Activated gamma-delta T cell (primary cell): ENCODE results near the gene SEM1.
"Not testable (repeated sequence)": the region's sequence is repeated elsewhere in the genome, so short reads cannot be mapped to it uniquely, and the experiment has no call there.

ENCODE experiments used
- DNase-seq: peaks from one replicate; lab custom pipeline; 2025; lab: John Stamatoyannopoulos, UW

Gene SEM1

GRCh38 chr7:96701258-96701657 is 8.4 kb downstream of the SEM1 start:
- no peak for DNase-seq

GRCh38 chr7:96700516-96700915 is 9.1 kb downstream of the SEM1 start:
- no peak for DNase-seq

- no peak for DNase-seq
Observed at GRCh38 chr7:96699219-96699871, 10.3 kb downstream of the SEM1 start.

GRCh38 chr7:96698449-96698848 is 11.2 kb downstream of the SEM1 start:
- not testable (repeated sequence) for DNase-seq

GRCh38 chr7:96697822-96698221 is 11.8 kb downstream of the SEM1 start:
- no peak for DNase-seq

- no peak for DNase-seq
Observed at GRCh38 chr7:96695581-96695980, 14.1 kb downstream of the SEM1 start.

GRCh38 chr7:96694082-96694481 is 15.6 kb downstream of the SEM1 start:
- DNase-seq = no peak

- no peak for DNase-seq
Observed at GRCh38 chr7:96691702-96692101, 17.9 kb downstream of the SEM1 start.

GRCh38 chr7:96689414-96689813 is 20.2 kb downstream of the SEM1 start:
- DNase-seq = no peak

GRCh38 chr7:96686305-96686704 is 23.3 kb downstream of the SEM1 start:
- no peak for DNase-seq

- DNase-seq = no peak
Observed at GRCh38 chr7:96685755-96686154, 23.9 kb downstream of the SEM1 start.

- no peak for DNase-seq
Observed at GRCh38 chr7:96685353-96685752, 24.3 kb downstream of the SEM1 start.

GRCh38 chr7:96679886-96680285 is 29.8 kb downstream of the SEM1 start:
- no peak for DNase-seq

- no peak for DNase-seq
Observed at GRCh38 chr7:96676919-96677318, 32.7 kb downstream of the SEM1 start.

- no peak for DNase-seq
Observed at GRCh38 chr7:96675548-96675947, 34.1 kb downstream of the SEM1 start.

GRCh38 chr7:96674565-96674964 is 35.1 kb downstream of the SEM1 start:
- DNase-seq = no peak

- DNase-seq = no peak
Observed at GRCh38 chr7:96671854-96672253, 37.8 kb downstream of the SEM1 start.

GRCh38 chr7:96670338-96671289 is 39.0 kb downstream of the SEM1 start:
- no peak for DNase-seq

- no peak for DNase-seq
Observed at GRCh38 chr7:96669812-96670211, 39.8 kb downstream of the SEM1 start.

GRCh38 chr7:96667026-96667425 is 42.6 kb downstream of the SEM1 start:
- no peak for DNase-seq

- no peak for DNase-seq
Observed at GRCh38 chr7:96665689-96666088, 44.0 kb downstream of the SEM1 start.

GRCh38 chr7:96664793-96665192 is 44.9 kb downstream of the SEM1 start:
- no peak for DNase-seq

GRCh38 chr7:96663871-96664445 is 45.7 kb downstream of the SEM1 start:
- no peak for DNase-seq
